HT1080 (cell line): Measurements from ENCODE around the gene DOCK1. TPM values are rescaled to one million over a fixed set of nuclear protein-coding genes. Genes with fewer than 3 reads are reported as not detected.
"Not testable (repeated sequence)": the region's sequence is repeated elsewhere in the genome, so short reads cannot be mapped to it uniquely, and the experiment has no call there.

Source experiments
- DNase-seq: peaks from one replicate; pipeline ENCODE4 v3.0.0-alpha.2; 2015; ENCODE audit warnings: low read depth
- total RNA-seq: library from RNA; depleted of rRNA; stranded (reverse); fragments of >200 nt; shearing (Covaris generic); gene quantifications from 2 replicates; pipeline ENCODE4 v1.2.3, GENCODE V29; 2014

Gene DOCK1
- total RNA-seq, 1 experiment from 2014 or later, result 28.6 TPM

GRCh38 chr10:126924180-126924914, 19.1 kb downstream of the DOCK1 start:
- no peak for DNase-seq

GRCh38 chr10:126924915-126925300, 19.7 kb downstream of the DOCK1 start:
- DNase-seq, result no peak

- DNase-seq, result no peak
Measured at GRCh38 chr10:126926568-126926967, 21.3 kb downstream of the DOCK1 start.

- no peak for DNase-seq
Measured at GRCh38 chr10:126927799-126928198, 22.6 kb downstream of the DOCK1 start.

- no peak for DNase-seq
Measured at GRCh38 chr10:126928274-126928673, 23.0 kb downstream of the DOCK1 start.

GRCh38 chr10:126929391-126929790, 24.2 kb downstream of the DOCK1 start:
- no peak for DNase-seq

GRCh38 chr10:126930131-126930882, 25.1 kb downstream of the DOCK1 start:
- no peak for DNase-seq

- no peak for DNase-seq
Measured at GRCh38 chr10:126930883-126931503, 25.8 kb downstream of the DOCK1 start.

- no peak for DNase-seq
Measured at GRCh38 chr10:126931544-126931943, 26.3 kb downstream of the DOCK1 start.

- no peak for DNase-seq
Measured at GRCh38 chr10:126932516-126932915, 27.3 kb downstream of the DOCK1 start.

- DNase-seq, result no peak
Measured at GRCh38 chr10:126933116-126933515, 27.9 kb downstream of the DOCK1 start.

- peak; percentile 91 for DNase-seq
Measured at GRCh38 chr10:126935263-126935946, 30.2 kb downstream of the DOCK1 start.

- no peak for DNase-seq
Measured at GRCh38 chr10:126937026-126937425, 31.8 kb downstream of the DOCK1 start.

- not testable (repeated sequence) for DNase-seq
Measured at GRCh38 chr10:126938121-126938520, 32.9 kb downstream of the DOCK1 start.

GRCh38 chr10:126939706-126940105, 34.5 kb downstream of the DOCK1 start:
- no peak for DNase-seq

- no peak for DNase-seq
Measured at GRCh38 chr10:126940670-126941310, 35.6 kb downstream of the DOCK1 start.

GRCh38 chr10:126944191-126944590, 39.0 kb downstream of the DOCK1 start:
- no peak for DNase-seq

- DNase-seq, result no peak
Measured at GRCh38 chr10:126945351-126946030, 40.3 kb downstream of the DOCK1 start.

- DNase-seq, result no peak
Measured at GRCh38 chr10:126946746-126947145, 41.5 kb downstream of the DOCK1 start.

- DNase-seq, result no peak
Measured at GRCh38 chr10:126948355-126949160, 43.3 kb downstream of the DOCK1 start.
